HuH-7.5 (cell line): ENCODE measurements around the gene MAPKAPK3.

Experiments
- DNase-seq: peaks from one replicate; pipeline ENCODE4 v3.0.0; 2011; ENCODE audit warnings: low spot score

Gene MAPKAPK3

DNA sequence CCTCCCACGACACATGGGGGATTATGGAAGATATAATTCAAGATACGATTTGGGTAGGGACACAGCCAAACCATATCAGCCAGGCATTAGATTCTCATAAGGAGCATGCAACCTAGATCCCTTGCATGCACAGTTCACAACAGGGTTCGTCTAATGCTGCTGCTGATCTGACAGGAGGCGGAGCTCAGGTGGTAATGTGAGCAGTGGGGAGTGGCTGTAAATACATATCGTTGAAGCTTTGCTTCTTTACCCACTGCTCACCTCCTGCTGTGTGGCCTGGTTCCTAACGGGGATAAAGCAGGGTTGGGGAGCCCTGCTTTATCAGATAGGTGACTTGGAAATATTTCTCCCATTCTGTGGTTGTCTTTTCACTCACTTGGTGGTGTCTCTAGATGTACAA lies 72.6 kb downstream of the MAPKAPK3 start:
- DNase-seq: no peak

DNA sequence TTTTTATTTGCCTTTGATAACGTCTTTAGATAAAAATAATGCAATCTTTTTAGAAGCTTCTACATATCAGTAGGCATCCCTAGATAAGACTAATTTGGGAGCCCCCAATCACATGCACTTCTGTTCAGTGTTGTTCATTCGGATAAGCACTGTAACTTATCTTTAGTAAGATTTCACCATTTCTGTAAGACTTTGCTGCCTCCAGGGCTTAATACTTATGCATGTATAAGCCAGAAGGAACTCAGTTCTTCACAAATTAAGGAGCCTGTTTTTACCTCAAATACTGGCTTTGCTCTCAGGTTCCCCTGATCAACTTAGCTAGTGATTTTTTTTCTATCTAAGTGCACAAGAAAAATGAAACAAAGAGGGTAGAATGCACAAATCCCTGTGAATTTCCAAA lies 78.1 kb downstream of the MAPKAPK3 start:
- no peak for DNase-seq

DNA sequence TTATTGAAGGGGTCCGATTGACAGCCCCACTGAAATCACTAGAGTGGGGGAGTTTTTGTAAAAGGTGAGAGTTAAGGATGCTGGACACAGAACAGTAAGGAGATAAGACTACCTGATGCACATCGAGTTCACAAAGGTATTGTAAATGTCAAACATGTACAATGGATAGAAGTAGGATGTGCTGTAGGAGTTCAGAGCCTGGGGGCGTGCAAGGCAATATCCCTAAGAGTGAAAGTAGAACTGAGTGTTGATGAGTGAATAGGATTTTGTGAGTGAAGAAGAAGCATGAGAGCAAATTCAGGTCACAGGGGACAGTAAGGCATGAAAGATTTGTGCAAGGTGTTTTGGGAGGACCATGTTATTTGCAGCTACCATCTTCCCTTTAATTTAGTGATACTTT lies 79.3 kb downstream of the MAPKAPK3 start:
- no peak for DNase-seq

DNA sequence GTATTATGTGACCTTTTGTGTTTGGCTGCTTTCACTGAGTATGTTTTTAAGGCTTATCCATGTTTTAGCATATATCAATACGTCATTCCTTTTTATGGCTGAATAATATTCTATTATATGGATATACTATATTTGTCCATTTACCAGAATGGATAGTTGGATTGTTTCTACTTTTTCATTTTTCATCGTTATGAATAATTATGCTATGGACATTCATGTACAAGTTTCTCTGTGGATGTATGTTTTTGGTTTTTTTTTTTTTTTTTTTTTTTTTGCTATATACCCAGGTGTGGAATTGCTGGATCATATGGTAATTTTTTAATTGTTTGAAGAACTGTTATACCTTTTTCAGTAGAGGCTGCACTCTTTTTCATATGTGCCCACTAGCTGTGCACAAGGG lies 81.3 kb downstream of the MAPKAPK3 start:
- no peak for DNase-seq
